Activated CD8-positive, alpha-beta memory T cell treated with anti-CD3 and anti-CD28 coated beads for 36 hours (primary cell): ENCODE data around the gene VSIR. TPM values are rescaled to one million over a fixed set of nuclear protein-coding genes. Genes with fewer than 3 reads are reported as not detected.

Experiments
- CTCF ChIA-PET: fragments of 350-600 bp; sonication (Branson Sonifier 250); formaldehyde crosslinking; loops from one replicate; lab custom pipeline; 2021; ENCODE audit warnings: antibody characterized with exemption; lab: Charles Lee
- POLR2A ChIA-PET: fragments of 350-600 bp; sonication (Branson Sonifier 250); formaldehyde crosslinking; loops from one replicate; lab custom pipeline; 2021; ENCODE audit warnings: antibody characterized with exemption; lab: Charles Lee
- total RNA-seq, 2 experiments: library from RNA; stranded (reverse); gene quantifications; one replicate each; pipeline ENCODE4 v1.2.3, GENCODE V29; 2021

VSIR gene
- total RNA-seq, 2 experiments from 2014 or later: 52.7 to 60.8 TPM

DNA sequence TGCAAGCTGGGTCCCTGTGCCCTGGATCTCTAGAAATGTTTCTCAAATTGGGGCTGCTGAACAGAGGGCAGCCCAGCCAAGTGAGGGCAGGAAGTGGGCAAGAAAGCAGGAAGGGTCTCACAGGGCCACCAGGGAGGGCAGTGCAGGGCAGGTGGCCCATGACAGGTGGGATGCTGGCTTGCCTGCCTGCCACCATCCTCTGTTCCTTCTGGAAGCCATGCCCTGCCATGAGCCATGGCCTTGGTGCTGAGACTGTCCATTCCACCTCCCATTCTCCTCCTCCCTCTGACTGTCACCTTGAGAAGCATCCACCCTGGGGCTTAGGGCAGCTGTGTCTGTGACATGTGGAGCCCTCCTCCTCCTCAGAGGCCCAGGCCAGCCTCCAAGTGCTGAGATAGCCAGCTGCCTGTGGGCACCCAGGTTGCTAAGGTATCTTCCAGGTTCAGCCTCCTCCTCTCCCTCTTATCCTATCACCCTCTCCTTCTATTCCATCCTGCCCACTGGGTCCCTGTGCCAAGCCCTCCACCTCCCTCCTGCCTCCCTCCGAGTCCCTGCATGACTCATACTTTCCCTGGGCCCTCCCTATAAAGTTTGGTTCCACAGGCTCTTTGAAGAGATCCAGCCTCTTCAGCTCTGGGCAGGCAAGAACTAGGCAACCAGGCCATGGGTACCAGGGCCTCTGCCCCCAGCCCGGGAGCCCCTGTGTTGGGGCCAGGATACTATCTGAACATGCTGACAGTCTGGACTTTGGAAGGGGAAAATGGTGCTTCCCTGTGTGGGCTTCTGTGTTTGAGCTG, 1.3 kb downstream of the VSIR start:
- CTCF ChIA-PET: interaction anchor here (0.6 to 7.6 kb wide), 12 partner anchors 8 to 1191 kb away, joined by 3 to 86 read pairs (median 10); no protein-coding TSS in a partner anchor

GRCh38 chr10:71771204-71771603, 2.1 kb downstream of the VSIR start:
- ChIA-PET POLR2A (interaction anchor here (1.4 to 3.9 kb wide), 2 partner anchors 23 to 45 kb away, joined by 5 to 18 read pairs; no protein-coding TSS in a partner anchor), CTCF (interaction anchor here (1.4 to 7.6 kb wide), 3 partner anchors 43 to 72 kb away, joined by 3 to 86 read pairs (median 13); no protein-coding TSS in a partner anchor)

More for the DNA sequence above, 1.3 kb downstream of the VSIR start:
- POLR2A ChIA-PET: interaction anchor here (0.9 to 3.9 kb wide), 9 partner anchors 9 to 46 kb away, joined by 3 to 26 read pairs (median 9); no protein-coding TSS in a partner anchor

DNA sequence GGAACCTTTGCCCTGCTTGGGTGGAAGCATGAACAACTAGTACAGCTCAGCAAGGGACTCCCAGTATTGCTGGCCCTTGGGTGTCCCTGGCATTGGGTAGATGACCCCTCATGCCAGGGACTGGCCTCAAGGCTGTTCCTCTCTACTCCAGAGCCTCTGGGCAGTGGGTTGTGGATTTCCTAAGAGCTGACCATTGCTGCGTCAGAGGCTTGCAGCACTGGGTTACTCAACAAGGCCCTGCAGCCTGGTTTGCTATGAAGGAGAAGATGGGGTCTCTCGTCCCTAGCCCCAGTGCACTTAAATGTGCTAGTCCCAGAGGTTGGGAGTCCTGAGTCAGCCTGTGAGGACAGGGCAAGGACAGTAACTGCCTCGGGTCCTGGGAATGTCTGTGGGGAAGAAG, 2.5 kb downstream of the VSIR start:
- ChIA-PET CTCF (interaction anchor here (1.4 to 7.6 kb wide), 3 partner anchors 43 to 126 kb away, joined by 3 to 86 read pairs (median 4); no protein-coding TSS in a partner anchor), POLR2A (no interaction called here)

- POLR2A ChIA-PET: interaction anchor here (1.1 to 1.7 kb wide), 2 partner anchors 13 to 42 kb away, joined by 3 to 9 read pairs; no protein-coding TSS in a partner anchor
These were observed 3.1 kb downstream of the VSIR start for GRCh38 chr10:71770255-71770654.

DNA sequence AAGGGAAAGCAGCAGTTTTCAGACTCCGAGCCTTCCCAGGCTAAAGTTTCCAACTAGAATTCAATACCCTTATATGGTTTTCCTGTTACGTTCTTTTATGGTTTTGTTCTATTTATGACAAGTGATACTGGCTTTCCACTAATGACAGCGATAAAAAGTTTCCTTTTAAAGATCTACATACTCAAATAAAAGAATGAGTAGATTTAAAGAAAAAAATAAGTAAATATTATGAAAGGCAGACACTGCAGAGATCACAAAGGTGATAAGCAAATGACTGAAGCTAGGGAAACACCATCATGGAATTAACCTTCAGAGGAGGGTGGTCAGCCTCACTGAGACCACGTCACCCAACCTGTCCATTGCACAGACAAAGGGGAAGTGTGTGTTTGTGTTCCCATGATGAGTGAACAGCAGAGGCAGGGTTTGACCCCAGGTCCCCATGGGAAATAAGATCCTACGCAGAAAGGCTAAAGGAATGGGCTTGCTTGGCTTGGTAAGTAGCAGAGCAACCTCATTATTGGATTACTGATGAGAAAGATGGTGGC, 4.0 kb downstream of the VSIR start:
- CTCF ChIA-PET: interaction anchor here (0.6 to 7.6 kb wide), 7 partner anchors 12 to 489 kb away, joined by 3 to 86 read pairs (median 4); no protein-coding TSS in a partner anchor
- POLR2A ChIA-PET: interaction anchor here (0.9 to 1.9 kb wide), 7 partner anchors 9 to 43 kb away, joined by 3 to 9 read pairs (median 4); no protein-coding TSS in a partner anchor

More at GRCh38 chr10:71770255-71770654, 3.1 kb downstream of the VSIR start:
- CTCF ChIA-PET: interaction anchor here (1.4 to 7.6 kb wide), 4 partner anchors 13 to 126 kb away, joined by 3 to 86 read pairs (median 12); no protein-coding TSS in a partner anchor

DNA sequence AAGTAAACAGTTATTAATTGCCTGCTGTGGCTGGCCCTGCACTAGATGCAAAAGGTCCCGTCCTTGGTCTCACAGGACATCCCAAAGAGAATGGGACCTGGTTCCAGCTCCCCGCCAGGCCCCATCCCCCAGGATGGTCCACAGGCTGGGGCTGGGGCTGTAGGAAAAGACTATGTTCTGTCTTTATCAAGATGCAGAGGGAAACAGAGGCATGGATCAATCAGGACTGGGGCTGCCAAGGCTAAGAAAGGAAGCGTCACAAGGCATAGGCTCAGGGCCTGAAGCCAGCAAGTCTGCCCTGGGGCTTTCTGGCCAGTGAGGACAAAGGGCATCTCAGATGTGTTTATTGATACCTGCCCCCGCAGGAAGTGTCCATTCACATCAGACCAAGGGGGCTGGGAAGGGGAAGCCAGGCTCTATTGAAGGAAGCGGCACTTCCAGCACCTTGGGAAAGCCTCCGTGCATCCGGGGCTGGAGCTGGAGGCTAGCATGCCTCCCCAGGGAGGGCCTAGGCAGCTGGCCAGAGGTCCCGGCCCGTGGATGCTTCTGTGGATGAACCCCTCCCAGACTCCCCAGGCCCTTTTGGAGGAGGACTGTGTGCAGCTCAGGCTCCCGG, 5.8 kb downstream of the VSIR start:
- CTCF ChIA-PET: interaction anchor here (1.2 to 4.3 kb wide), 7 partner anchors 10 to 71 kb away, joined by 3 to 20 read pairs (median 6); no protein-coding TSS in a partner anchor
- POLR2A ChIA-PET: interaction anchor here (1.2 to 1.6 kb wide), 5 partner anchors 10 to 41 kb away, joined by 3 to 6 read pairs (median 4); no protein-coding TSS in a partner anchor

- ChIA-PET CTCF (interaction anchor here (1.2 to 4.3 kb wide), 8 partner anchors 9 to 71 kb away, joined by 3 to 20 read pairs (median 5); no protein-coding TSS in a partner anchor), POLR2A (interaction anchor here (1.2 to 1.3 kb wide), 4 partner anchors 9 to 40 kb away, joined by 3 to 6 read pairs (median 4); no protein-coding TSS in a partner anchor)
These were observed 6.5 kb downstream of the VSIR start for GRCh38 chr10:71766717-71767419.

DNA sequence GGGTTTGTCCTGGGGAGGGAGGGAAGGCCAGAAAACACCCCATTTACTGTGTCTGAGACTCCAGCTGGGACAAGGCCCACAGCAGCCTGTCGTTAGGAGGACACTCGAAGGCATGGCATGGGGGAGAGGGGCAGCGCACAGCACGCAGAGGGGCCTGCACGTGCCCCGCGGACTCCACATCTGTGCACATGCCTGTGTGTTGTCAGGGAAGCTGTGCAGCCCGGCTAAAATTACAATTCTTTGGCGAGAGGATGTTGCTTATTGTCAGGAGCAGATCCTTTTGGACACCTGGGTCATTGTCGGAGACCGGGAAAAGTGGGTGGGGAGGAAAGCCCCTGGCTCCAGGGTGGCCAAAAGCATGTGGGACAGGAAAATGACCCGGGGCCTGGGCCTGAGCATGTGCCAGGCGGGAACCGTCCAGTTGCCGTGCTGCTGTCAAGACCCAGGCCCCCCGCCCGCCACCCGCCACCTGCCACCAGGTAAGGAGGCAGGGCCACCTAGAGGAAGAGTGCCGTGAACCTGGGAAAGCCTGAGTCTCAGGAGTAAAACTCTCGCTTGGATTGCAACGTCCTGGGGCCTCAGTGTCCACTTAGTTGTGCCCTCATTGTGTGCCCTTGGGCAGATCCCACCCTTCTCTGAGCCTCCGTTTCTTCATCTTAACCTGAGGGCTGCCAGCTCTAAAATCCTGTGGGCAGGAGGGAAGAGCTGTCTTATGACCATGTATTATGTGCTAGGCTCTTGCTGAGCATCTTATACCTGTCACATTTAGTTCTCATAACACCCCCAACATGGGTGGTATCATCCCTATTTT, 7.2 kb downstream of the VSIR start:
- ChIA-PET POLR2A (interaction anchor here (1.2 to 1.3 kb wide), 2 partner anchors 17 to 29 kb away, joined by 3 to 6 read pairs; no protein-coding TSS in a partner anchor), CTCF (interaction anchor here (1.4 to 4.3 kb wide), 6 partner anchors 8 to 70 kb away, joined by 4 to 20 read pairs (median 12); partner anchors contain the start of gene VSIR)

GRCh38 chr10:71765176-71765904, 8.0 kb downstream of the VSIR start:
- CTCF ChIA-PET: interaction anchor here (1.0 to 3.3 kb wide), 3 partner anchors 8 to 156 kb away, joined by 3 to 17 read pairs (median 4); partner anchors contain the start of gene VSIR
- POLR2A ChIA-PET: interaction anchor here (1.2 kb wide), 1 partner anchor 8 kb away, joined by 4 read pairs; the partner anchor contains the start of gene VSIR

GRCh38 chr10:71763352-71764127, 9.8 kb downstream of the VSIR start:
- ChIA-PET POLR2A (interaction anchor here (1.8 kb wide), 1 partner anchor 10 kb away, joined by 5 read pairs; the partner anchor contains the start of gene VSIR), CTCF (interaction anchor here (1.2 to 3.3 kb wide), 2 partner anchors 10 to 30 kb away, joined by 3 to 17 read pairs; partner anchors contain the start of gene VSIR)

GRCh38 chr10:71762324-71762723, 11.0 kb downstream of the VSIR start:
- CTCF ChIA-PET: interaction anchor here (1.6 to 3.3 kb wide), 2 partner anchors 11 to 15 kb away, joined by 3 to 17 read pairs; partner anchors contain the start of gene VSIR

GRCh38 chr10:71761541-71762113, 11.7 kb downstream of the VSIR start:
- CTCF ChIA-PET: interaction anchor here (1.6 kb wide), 1 partner anchor 15 kb away, joined by 3 read pairs; no protein-coding TSS in a partner anchor
- POLR2A ChIA-PET: no interaction called here

More at GRCh38 chr10:71762324-71762723, 11.0 kb downstream of the VSIR start:
- POLR2A ChIA-PET: no interaction called here

DNA sequence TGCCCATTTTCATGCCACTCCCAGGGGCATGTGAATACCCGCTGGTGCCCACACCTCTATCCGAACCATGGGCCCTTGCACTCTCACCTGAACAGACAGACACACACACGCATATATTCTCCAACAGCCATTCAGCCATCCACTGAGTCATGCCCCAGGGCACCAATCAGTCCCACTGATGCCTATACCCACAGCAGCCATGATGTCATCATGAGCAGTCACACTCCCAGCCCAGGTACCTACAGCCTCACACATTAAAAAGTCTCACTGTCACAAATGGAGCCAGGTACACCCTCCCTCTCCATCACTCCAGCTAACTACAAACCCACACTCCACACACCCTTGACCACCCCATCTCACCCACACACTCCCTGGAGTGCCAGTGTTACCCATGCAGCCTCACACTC, 12.2 kb downstream of the VSIR start:
- ChIA-PET CTCF (no interaction called here), POLR2A (no interaction called here)

- CTCF ChIA-PET: interaction anchor here (0.7 to 3.0 kb wide), 8 partner anchors 9 to 59 kb away, joined by 3 to 20 read pairs (median 12); partner anchors contain the start of gene VSIR
- POLR2A ChIA-PET: interaction anchor here (1.0 to 3.5 kb wide), 7 partner anchors 9 to 31 kb away, joined by 3 to 26 read pairs (median 6); partner anchors contain the start of gene VSIR
These were observed 15.9 kb downstream of the VSIR start for GRCh38 chr10:71757399-71757922.
